Right lobe of liver (tissue), 6 donors: Measurements from ENCODE around the gene LTBP3. TPM values are rescaled to one million over a fixed set of nuclear protein-coding genes. Genes with fewer than 3 reads are reported as not detected.

Experiments used
- ATAC-seq, 4 donors: fragments of 200-7000 bp; cut with Tn5 transposase; one replicate each; pipeline ENCODE4 v1.9.1; 2020; ENCODE audit warnings: mild to moderate bottlenecking in 4 of 4, moderate library complexity in 4 of 4
- DNase-seq, 3 donors: peaks; one replicate each; pipeline ENCODE4 v3.0.0-alpha.2; 2020
- H3K27ac ChIP-seq, 3 donors: fragments of 200-600 bp; one replicate each; pipeline ENCODE4 v1.8.0; 2022
- H3K27me3 ChIP-seq, 2 donors: fragments of 200-600 bp; one replicate each; pipeline ENCODE4 v1.8.0; 2022
- H3K36me3 ChIP-seq, 4 donors: fragments of 200-600 bp; sonication (generic) in 1 of 4; one replicate each; pipeline versions ENCODE4 v1.5.1 to v1.8.0; 2017 to 2022; ENCODE audit warnings: control low read depth in 1 of 4
- H3K4me1 ChIP-seq, 4 donors: fragments of 200-600 bp; sonication (generic) in 1 of 4; one replicate each; pipeline versions ENCODE4 v1.5.1 to v1.8.0; 2017 to 2022; ENCODE audit warnings: control low read depth in 1 of 4
- H3K4me3 ChIP-seq, 3 donors: fragments of 200-600 bp; one replicate each; pipeline ENCODE4 v1.8.0; 2022
- H3K9me3 ChIP-seq, 4 donors: fragments of 200-600 bp; sonication (generic) in 1 of 4; one replicate each; pipeline versions ENCODE4 v1.5.1 to v1.8.0; 2017 to 2022; ENCODE audit warnings: control low read depth in 1 of 4
- POLR2A ChIP-seq: fragments of 450-650 bp; IDR thresholded peaks from one replicate; pipeline ENCODE4 v1.6.1; 2017; ENCODE audit warnings: antibody characterized with exemption, mild to moderate bottlenecking
- WGBS: methylation state at CpG from one replicate; pipeline ENCODE4 v1.1.6; 2018; ENCODE audit warnings: low coverage, low lambda C conversion rate; ENCODE audit not compliant: insufficient coverage; ENCODE audit errors: missing lambda C conversion rate; 5-methylcytosine and 5-hydroxymethylcytosine counted together
- intact Hi-C, 2 donors: fragments of 100-400 bp; cut with DNase I; formaldehyde crosslinking; loops; one replicate each; pipeline versions ENCODE4 v1.11.2 to v1.14.1; 2022
- long read RNA-seq: library from polyadenylated mRNA; unstranded; transcript quantifications from one replicate; pipeline ENCODE4 v2.0.0, GENCODE V29; 2019
- total RNA-seq, 6 experiments: library from RNA; depleted of rRNA in 2 of 6; stranded (reverse); fragments of >200 nt in 2 of 6; fragmentation: NEBNext Ultra II Directional in 3 of 6; extraction: Animal tissue kit (Norgen Biotek cat#: 25700) in 3 of 6; gene quantifications; one replicate each; pipeline versions ENCODE4 v1.1.0 to v1.2.4, GENCODE V29; 2016 to 2023
- TF ChIP-seq, protein P1 (sequence below), 4 donors: fragments of 200-600 bp in 3 of 4; fragments of 450-650 bp in 1 of 4; IDR thresholded peaks; one replicate each; pipeline versions ENCODE4 v1.5.1 to v1.8.0; 2016 to 2022; ENCODE audit warnings: antibody characterized with exemption in 4 of 4, mild to moderate bottlenecking in 2 of 4
- donor health status: DM: no; HTN: yes; CAD: no.
- donor health status: DM: no; HTN: no; CAD: no.
- donor health status: DM: no; HTN: no; CAD: no.
- donor health status: DM: no; HTN: yes; CAD: no.
- donor health status: DM: no; HTN: yes; CAD: no.

The LTBP3 gene
- total RNA-seq: 10 to 100 TPM; 26.6 to 94.1 (median 46.8) TPM
- long read RNA-seq, partial matches to known transcripts: 2 of 4 reads
- long read RNA-seq, other reads (novel, unspliced or antisense): 1 of 4 reads

- no peaks in the 10 kb centered on the region for H3K36me3 ChIP-seq
- peaks cover 0 to 8% (median 3%) of the 10 kb centered on the region in 4 donors for H3K4me1 ChIP-seq
- no peaks in the 10 kb centered on the region for H3K27me3 ChIP-seq
- WGBS: under 1% methylated on average over 15 of the region's 79 CpGs
- H3K4me3 ChIP-seq: peak within 1 kb of the TSS; percentile 50 to 55 (median 54)
- peak within 1 kb of the TSS; percentile 41 to 82 (median 56) for H3K27ac ChIP-seq
- intact Hi-C loops: no loop called here
- DNase-seq: peak; percentile 74 to 86 (median 82)
- no peaks in the 10 kb centered on the region for H3K9me3 ChIP-seq
- ATAC-seq: peak; percentile 62 to 88 (median 84)
- TF ChIP-seq POLR2A: peak; percentile 26
- TF ChIP-seq, protein P1, sequence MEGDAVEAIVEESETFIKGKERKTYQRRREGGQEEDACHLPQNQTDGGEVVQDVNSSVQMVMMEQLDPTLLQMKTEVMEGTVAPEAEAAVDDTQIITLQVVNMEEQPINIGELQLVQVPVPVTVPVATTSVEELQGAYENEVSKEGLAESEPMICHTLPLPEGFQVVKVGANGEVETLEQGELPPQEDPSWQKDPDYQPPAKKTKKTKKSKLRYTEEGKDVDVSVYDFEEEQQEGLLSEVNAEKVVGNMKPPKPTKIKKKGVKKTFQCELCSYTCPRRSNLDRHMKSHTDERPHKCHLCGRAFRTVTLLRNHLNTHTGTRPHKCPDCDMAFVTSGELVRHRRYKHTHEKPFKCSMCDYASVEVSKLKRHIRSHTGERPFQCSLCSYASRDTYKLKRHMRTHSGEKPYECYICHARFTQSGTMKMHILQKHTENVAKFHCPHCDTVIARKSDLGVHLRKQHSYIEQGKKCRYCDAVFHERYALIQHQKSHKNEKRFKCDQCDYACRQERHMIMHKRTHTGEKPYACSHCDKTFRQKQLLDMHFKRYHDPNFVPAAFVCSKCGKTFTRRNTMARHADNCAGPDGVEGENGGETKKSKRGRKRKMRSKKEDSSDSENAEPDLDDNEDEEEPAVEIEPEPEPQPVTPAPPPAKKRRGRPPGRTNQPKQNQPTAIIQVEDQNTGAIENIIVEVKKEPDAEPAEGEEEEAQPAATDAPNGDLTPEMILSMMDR (IDR thresholded peaks at IDR 0.05): peak in 1 of 4 donors; percentile 19
Measured at GRCh38 chr11:65558002-65558929, at the start of gene LTBP3. Gene LTBP3, minus strand, starts transcription at chr11:65558359. Its CDS starts 400 bp downstream, at chr11:65557959.

GRCh38 chr11:65606876-65607613 is 48.9 kb upstream of the LTBP3 start:
- no peaks in the 10 kb centered on the region for H3K9me3 ChIP-seq
- peaks cover 6 to 56% (median 19%) of the 10 kb centered on the region in 4 donors for H3K36me3 ChIP-seq
- intact Hi-C loops: no loop called here
- H3K27ac ChIP-seq: peak overlapping the region in 2 of 3 donors; percentile 48 to 49
- no peak overlapping the region for H3K4me3 ChIP-seq
- ATAC-seq: peak; percentile 62 to 78 (median 64)
- TF ChIP-seq, protein P1 (IDR thresholded peaks at IDR 0.05): no peak
- no peak for TF ChIP-seq POLR2A
- H3K4me1 ChIP-seq: peaks cover 0 to 19% (median 4%) of the 10 kb centered on the region in 4 donors
- 80% methylated on average over 9 of the region's 67 CpGs for whole genome bisulfite sequencing
- H3K27me3 ChIP-seq: no peaks in the 10 kb centered on the region
- DNase-seq: peak in 2 of 3 donors; percentile 70 to 75

DNA sequence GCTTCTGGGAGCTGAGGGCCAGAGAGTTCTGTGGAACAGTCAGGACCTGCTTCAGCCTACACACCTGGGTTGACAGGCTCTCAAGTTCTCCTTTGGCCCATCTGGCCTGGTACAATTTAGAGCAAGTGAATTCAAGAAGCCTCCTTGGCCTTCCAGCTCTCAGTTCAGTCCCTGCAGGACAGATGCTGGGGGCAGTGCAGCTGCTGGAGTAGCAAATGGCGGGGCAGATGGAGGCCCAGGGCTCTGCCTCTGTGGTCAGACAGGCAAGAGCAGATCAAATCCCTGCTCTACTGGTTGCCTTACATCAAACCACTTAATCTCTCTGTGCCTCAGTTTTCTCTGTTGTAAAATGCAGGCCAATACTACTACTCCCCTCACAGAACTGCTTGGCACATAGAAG is 46.1 kb upstream of the LTBP3 start:
- Histone ChIP-seq H3K4me3 (no peak overlapping the region), H3K36me3 (peaks cover 6 to 51% (median 19%) of the 10 kb centered on the region in 4 donors), H3K27ac (no peak overlapping the region), H3K9me3 (no peaks in the 10 kb centered on the region), H3K4me1 (no peaks in the 10 kb centered on the region), H3K27me3 (no peaks in the 10 kb centered on the region)
- intact Hi-C loops: no loop called here
- DNase-seq: no peak
- 100% methylated on average over 1 of the region's 1 CpG for WGBS
- TF ChIP-seq POLR2A: no peak
- TF ChIP-seq, protein P1 (IDR thresholded peaks at IDR 0.05): no peak
- ATAC-seq: no peak

DNA sequence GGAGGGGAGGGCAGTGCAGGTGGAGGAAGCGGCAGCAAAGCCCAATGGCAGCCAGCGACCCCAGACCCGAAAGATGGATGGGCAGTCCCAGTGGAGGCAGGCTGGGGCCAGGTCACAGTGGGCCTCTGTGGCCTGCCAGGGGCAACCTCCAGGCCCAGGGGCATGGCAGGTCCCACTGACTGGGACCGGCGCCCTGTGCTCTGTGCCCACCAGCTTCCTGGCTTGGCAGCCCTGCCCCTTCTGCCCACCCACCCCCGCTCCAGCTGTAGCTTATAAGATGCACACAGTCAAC is 41.7 kb upstream of the LTBP3 start:
- TF ChIP-seq, protein P1 (IDR thresholded peaks at IDR 0.05): no peak
- TF ChIP-seq POLR2A: no peak
- H3K4me3 ChIP-seq: no peak overlapping the region
- intact Hi-C loops: no loop called here
- H3K4me1 ChIP-seq: no peaks in the 10 kb centered on the region
- no peaks in the 10 kb centered on the region for H3K9me3 ChIP-seq
- DNase-seq (no peak), ATAC-seq (no peak)
- H3K36me3 ChIP-seq: peaks cover 0 to 39% (median 17%) of the 10 kb centered on the region in 4 donors
- no peak overlapping the region for H3K27ac ChIP-seq
- WGBS: 84% methylated on average over 2 of the region's 6 CpGs
- H3K27me3 ChIP-seq: no peaks in the 10 kb centered on the region
